OCI-LY3 (cell line): Measurements from ENCODE around the gene EMILIN2.

Experiments used
- H2AFZ ChIP-seq: fragments of 200-600, 300-600 bp; shearing (Covaris generic); 2 replicates; pipeline ENCODE4 v1.6.0; 2014; ENCODE audit warnings: antibody characterized with exemption, low read depth, low read length
- H3K27ac ChIP-seq: fragments of 200-600, 300-600 bp; sonication (generic); 2 replicates; pipeline ENCODE4 v1.5.1; 2014; ENCODE audit warnings: mild to moderate bottlenecking, low read length, moderate library complexity, mixed read lengths
- H3K27me3 ChIP-seq: fragments of 200-600, 300-600 bp; sonication (generic); 2 replicates; pipeline ENCODE4 v1.6.1; 2014; ENCODE audit warnings: low read depth, low read length, mixed read lengths
- H3K36me3 ChIP-seq: fragments of 200-600, 300-600 bp; sonication (generic); replicated peaks from 2 replicates; pipeline ENCODE3; 2014; ENCODE audit warnings: low read depth, low read length, mixed read lengths
- H3K4me1 ChIP-seq: fragments of 300-600, 200-600 bp; sonication (generic); 2 replicates; pipeline ENCODE4 v1.6.1; 2014; ENCODE audit warnings: low read length, mixed read lengths
- H3K4me2 ChIP-seq: fragments of 200-600, 300-600 bp; sonication (generic); 2 replicates; pipeline ENCODE4 v1.6.1; 2014; ENCODE audit warnings: low read length, mixed read lengths
- H3K4me3 ChIP-seq: fragments of 300-600, 200-600 bp; sonication (generic); 2 replicates; pipeline ENCODE4 v1.5.1; 2014; ENCODE audit warnings: antibody characterized with exemption, mild to moderate bottlenecking, low read length, moderate library complexity
- H3K79me2 ChIP-seq: fragments of 300-600, 200-600 bp; shearing (Covaris generic); 2 replicates; pipeline ENCODE4 v1.6.1; 2014; ENCODE audit warnings: mild to moderate bottlenecking, low read length, mixed read lengths
- H3K9ac ChIP-seq: fragments of 300-600, 200-600 bp; shearing (Covaris generic); 2 replicates; pipeline ENCODE4 v1.6.0; 2014; ENCODE audit warnings: mild to moderate bottlenecking, low read length, moderate library complexity
- H3K9me3 ChIP-seq: fragments of 200-600, 300-600 bp; shearing (Covaris generic); 2 replicates; pipeline ENCODE4 v1.6.1; 2014; ENCODE audit warnings: low read length, mixed read lengths; ENCODE audit not compliant: insufficient read depth
- H4K20me1 ChIP-seq: fragments of 200-600, 300-600 bp; sonication (generic); 2 replicates; pipeline ENCODE4 v1.6.1; 2016; ENCODE audit warnings: low read length, mixed read lengths; ENCODE audit not compliant: insufficient read depth
- EZH2phosphoT487 ChIP-seq: fragments of 200-600 bp; shearing (Covaris generic); IDR thresholded peaks from 2 replicates; pipeline ENCODE4 v1.6.1; 2018; ENCODE audit warnings: antibody characterized with exemption, mixed run types, low read depth
- TF ChIP-seq, protein P1 (sequence below): fragments of 200-600, 300-600 bp; sonication (generic); IDR thresholded peaks from 2 replicates; pipeline ENCODE4 v1.5.1; 2014; ENCODE audit warnings: antibody characterized with exemption, low read length, low read depth

EMILIN2 gene

DNA sequence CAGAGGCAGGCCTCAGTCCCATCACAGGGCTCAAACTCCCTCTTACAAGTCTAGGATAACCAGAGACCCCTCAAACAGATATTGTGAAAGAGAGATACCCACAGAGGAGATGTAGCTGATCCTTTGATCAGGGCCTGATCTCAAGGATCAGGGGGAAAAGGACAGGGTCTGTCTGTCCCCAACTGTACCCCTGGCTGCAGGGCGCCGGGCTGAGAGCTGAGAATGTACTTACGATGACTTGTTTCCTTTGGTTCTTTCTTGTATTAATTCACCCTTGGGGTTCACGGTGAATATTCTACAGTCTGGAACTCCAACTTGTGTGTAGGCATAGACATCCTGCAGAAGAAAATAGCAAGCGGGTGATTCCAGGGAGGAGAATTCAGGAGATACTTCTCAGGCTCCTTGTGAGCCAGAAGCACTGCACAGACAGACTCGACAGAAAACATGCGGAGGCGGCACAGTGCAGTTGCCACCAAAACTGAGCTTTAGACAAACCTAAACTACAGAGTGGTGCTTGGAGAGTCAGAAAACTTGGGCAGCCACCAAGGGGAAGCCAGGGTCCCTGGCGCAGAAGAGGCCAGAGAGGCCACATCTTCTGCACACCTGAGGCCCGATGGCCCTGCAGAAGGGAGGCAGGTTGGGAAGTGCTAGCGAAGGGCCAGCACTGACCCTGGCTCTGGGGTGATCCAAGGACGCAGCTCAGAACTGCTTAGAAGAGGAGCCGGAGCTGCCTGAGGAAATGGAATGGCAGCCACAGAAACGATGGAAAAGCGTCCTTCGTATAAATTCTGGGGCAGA is 73.9 kb downstream of the EMILIN2 start:
- Histone ChIP-seq H3K79me2 (no peaks in the 10 kb centered on the region), H4K20me1 (peaks cover 6% of the 10 kb centered on the region; the same call in 1 of the 2 replicates), H2AFZ (no peak overlapping the region), H3K36me3 (peaks cover 87% of the 10 kb centered on the region), H3K27ac (no peak overlapping the region), H3K27me3 (no peaks in the 10 kb centered on the region), H3K4me1 (peaks cover 20% of the 10 kb centered on the region), H3K4me2 (no peak overlapping the region), H3K9ac (no peak overlapping the region), H3K9me3 (no peaks in the 10 kb centered on the region), H3K4me3 (no peak overlapping the region)
- TF ChIP-seq, protein P1, sequence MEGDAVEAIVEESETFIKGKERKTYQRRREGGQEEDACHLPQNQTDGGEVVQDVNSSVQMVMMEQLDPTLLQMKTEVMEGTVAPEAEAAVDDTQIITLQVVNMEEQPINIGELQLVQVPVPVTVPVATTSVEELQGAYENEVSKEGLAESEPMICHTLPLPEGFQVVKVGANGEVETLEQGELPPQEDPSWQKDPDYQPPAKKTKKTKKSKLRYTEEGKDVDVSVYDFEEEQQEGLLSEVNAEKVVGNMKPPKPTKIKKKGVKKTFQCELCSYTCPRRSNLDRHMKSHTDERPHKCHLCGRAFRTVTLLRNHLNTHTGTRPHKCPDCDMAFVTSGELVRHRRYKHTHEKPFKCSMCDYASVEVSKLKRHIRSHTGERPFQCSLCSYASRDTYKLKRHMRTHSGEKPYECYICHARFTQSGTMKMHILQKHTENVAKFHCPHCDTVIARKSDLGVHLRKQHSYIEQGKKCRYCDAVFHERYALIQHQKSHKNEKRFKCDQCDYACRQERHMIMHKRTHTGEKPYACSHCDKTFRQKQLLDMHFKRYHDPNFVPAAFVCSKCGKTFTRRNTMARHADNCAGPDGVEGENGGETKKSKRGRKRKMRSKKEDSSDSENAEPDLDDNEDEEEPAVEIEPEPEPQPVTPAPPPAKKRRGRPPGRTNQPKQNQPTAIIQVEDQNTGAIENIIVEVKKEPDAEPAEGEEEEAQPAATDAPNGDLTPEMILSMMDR: no peak
- no peak for TF ChIP-seq EZH2phosphoT487

DNA sequence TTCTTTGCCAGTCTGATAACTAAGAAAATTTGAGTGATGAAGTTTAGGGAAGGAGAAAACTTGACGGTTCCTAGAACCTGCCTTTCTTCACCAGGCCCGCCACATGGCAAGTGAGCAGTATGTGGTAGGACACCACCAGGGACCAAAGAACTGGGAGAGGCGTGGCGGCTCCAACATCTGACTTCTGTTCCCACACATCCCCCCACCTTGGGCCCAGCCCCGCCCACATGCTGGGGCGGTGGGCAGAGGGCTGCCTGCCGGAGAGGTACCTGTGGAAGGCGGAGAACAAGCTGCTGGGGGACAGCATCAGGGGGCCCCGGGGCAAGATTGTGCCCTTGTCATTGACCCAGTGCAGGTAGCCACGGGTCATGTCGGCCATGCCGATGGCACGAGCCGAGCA is 75.0 kb downstream of the EMILIN2 start:
- H3K27me3 ChIP-seq: no peaks in the 10 kb centered on the region
- H3K9ac ChIP-seq: no peak overlapping the region
- H3K36me3 ChIP-seq: peaks cover 85% of the 10 kb centered on the region
- no peak overlapping the region for H3K27ac ChIP-seq
- peaks cover 15% of the 10 kb centered on the region for H3K4me1 ChIP-seq
- no peak for TF ChIP-seq EZH2phosphoT487
- TF ChIP-seq, protein P1: no peak
- H4K20me1 ChIP-seq: peaks cover 3% of the 10 kb centered on the region; the same call in 1 of the 2 replicates
- H3K9me3 ChIP-seq: no peaks in the 10 kb centered on the region
- no peaks in the 10 kb centered on the region for H3K79me2 ChIP-seq
- H3K4me3 ChIP-seq: no peak overlapping the region
- no peak overlapping the region for H3K4me2 ChIP-seq
- H2AFZ ChIP-seq: no peak overlapping the region

DNA sequence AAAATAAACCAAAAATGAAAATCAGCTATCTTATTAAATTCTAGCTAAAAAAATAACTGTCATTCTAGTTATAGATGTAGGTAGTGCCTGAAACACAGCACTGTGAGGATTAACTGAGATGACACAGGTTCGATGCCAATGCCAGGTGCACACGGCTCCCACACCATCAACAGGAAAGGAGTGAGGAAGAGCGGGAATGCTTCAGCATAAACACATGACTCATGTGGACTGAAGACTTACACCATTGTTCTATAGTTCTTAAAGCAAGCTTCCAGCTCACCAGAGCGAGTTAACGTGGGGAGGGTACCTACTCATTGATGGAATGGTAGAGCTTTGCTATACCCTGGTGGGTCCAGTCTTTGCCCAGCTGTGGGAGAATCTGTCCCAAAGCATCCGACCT is 76.7 kb downstream of the EMILIN2 start:
- Histone ChIP-seq H3K36me3 (peaks cover 84% of the 10 kb centered on the region), H4K20me1 (no peaks in the 10 kb centered on the region), H3K4me1 (peaks cover 15% of the 10 kb centered on the region), H3K9me3 (no peaks in the 10 kb centered on the region), H3K9ac (no peak overlapping the region), H3K79me2 (no peaks in the 10 kb centered on the region), H2AFZ (no peak overlapping the region), H3K4me3 (no peak overlapping the region), H3K27ac (no peak overlapping the region), H3K27me3 (no peaks in the 10 kb centered on the region), H3K4me2 (no peak overlapping the region)
- no peak for TF ChIP-seq EZH2phosphoT487
- TF ChIP-seq, protein P1: no peak

DNA sequence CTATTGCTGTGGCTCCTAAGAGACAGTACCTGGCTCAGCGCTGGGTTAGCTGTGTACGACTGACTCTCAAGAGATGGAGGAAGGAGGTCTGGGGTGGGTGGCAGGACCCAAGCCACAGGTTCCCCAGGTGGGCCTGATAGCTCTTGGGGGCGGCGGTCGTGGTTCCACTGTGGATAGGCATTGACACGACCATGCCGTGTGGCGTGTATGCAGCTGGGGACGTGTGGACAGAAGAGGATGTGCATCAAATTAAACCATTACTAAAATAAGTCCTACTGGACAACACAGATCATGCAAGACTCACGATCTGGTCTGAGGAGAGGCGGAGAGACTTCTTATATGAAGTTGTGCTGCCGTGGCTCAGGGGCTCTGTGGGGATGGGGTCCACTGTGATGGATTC is 78.1 kb downstream of the EMILIN2 start:
- no peaks in the 10 kb centered on the region for H3K9me3 ChIP-seq
- H3K9ac ChIP-seq: no peak overlapping the region
- no peaks in the 10 kb centered on the region for H4K20me1 ChIP-seq
- H3K4me2 ChIP-seq: no peak overlapping the region
- no peak for TF ChIP-seq EZH2phosphoT487
- TF ChIP-seq, protein P1: no peak
- H3K27me3 ChIP-seq: no peaks in the 10 kb centered on the region
- H3K4me1 ChIP-seq: peaks cover 15% of the 10 kb centered on the region
- peaks cover 73% of the 10 kb centered on the region for H3K36me3 ChIP-seq
- H3K79me2 ChIP-seq: no peaks in the 10 kb centered on the region
- H3K4me3 ChIP-seq: no peak overlapping the region
- no peak overlapping the region for H2AFZ ChIP-seq
- H3K27ac ChIP-seq: no peak overlapping the region
